Colonic mucosa (tissue), 4 donors: ENCODE data around the gene KCNH4. TPM values are rescaled to one million over a fixed set of nuclear protein-coding genes. Genes with fewer than 3 reads are reported as not detected.

Experiments used
- DNase-seq: peaks from one replicate; pipeline ENCODE4 v3.0.0-alpha.2; 2020
- H3K27ac ChIP-seq: fragments of 200-600 bp; one replicate; pipeline ENCODE4 v1.8.0; 2021
- H3K27me3 ChIP-seq: fragments of 200-600 bp; one replicate; pipeline ENCODE4 v1.8.0; 2021
- H3K36me3 ChIP-seq: fragments of 200-600 bp; one replicate; pipeline ENCODE4 v1.8.0; 2021
- H3K4me1 ChIP-seq: fragments of 200-600 bp; one replicate; pipeline ENCODE4 v1.8.0; 2021; ENCODE audit warnings: mild to moderate bottlenecking
- H3K4me3 ChIP-seq: fragments of 200-600 bp; one replicate; pipeline ENCODE4 v1.8.0; 2021
- H3K9ac ChIP-seq, 2 donors: one replicate each; pipeline ENCODE4 v1.7.0; 2013; ENCODE audit warnings: control low read depth in 2 of 2, low read depth in 2 of 2, low read length in 2 of 2
- H3K9me3 ChIP-seq: fragments of 200-600 bp; one replicate; pipeline ENCODE4 v1.8.0; 2021
- CTCF ChIP-seq: fragments of 200-600 bp; IDR thresholded peaks from one replicate; pipeline ENCODE4 v1.8.0; 2022; ENCODE audit warnings: antibody characterized with exemption, mild to moderate bottlenecking
- intact Hi-C: fragments of 100-400 bp; cut with DNase I; formaldehyde crosslinking; loops from one replicate; pipeline ENCODE4 v1.14.1; 2022
- total RNA-seq, 2 donors: library from RNA; stranded (reverse); fragmentation: NEBNext Ultra II Directional in 1 of 2; extraction: Animal tissue kit (Norgen Biotek cat#: 25700) in 1 of 2; gene quantifications; one replicate each; pipeline ENCODE4 v1.2.1, GENCODE V29; 2021
- donor health status: healthy.
- donor health status: DM: no; HTN: no; CAD: no.
- donor health status: DM: no; HTN: no; CAD: no.

KCNH4 gene
- total RNA-seq, 2 donors from 2014 or later, result 0.07 TPM; not detected in 1

GRCh38 chr17:42131232-42131631 is 49.7 kb downstream of the KCNH4 start:
- H3K36me3 ChIP-seq, result peaks cover 16% of the 10 kb centered on the region
- H3K9me3 ChIP-seq, result no peaks in the 10 kb centered on the region
- DNase-seq, result no peak
- no peak for TF ChIP-seq CTCF
- no peaks in the 10 kb centered on the region for H3K27me3 ChIP-seq
- H3K27ac ChIP-seq, result no peak overlapping the region
- H3K4me1 ChIP-seq, result peaks cover 33% of the 10 kb centered on the region
- intact Hi-C loops, result no loop called here
- no peak overlapping the region for H3K4me3 ChIP-seq
- peak overlapping the region in 1 of 2 donors; percentile 8 for H3K9ac ChIP-seq

DNA sequence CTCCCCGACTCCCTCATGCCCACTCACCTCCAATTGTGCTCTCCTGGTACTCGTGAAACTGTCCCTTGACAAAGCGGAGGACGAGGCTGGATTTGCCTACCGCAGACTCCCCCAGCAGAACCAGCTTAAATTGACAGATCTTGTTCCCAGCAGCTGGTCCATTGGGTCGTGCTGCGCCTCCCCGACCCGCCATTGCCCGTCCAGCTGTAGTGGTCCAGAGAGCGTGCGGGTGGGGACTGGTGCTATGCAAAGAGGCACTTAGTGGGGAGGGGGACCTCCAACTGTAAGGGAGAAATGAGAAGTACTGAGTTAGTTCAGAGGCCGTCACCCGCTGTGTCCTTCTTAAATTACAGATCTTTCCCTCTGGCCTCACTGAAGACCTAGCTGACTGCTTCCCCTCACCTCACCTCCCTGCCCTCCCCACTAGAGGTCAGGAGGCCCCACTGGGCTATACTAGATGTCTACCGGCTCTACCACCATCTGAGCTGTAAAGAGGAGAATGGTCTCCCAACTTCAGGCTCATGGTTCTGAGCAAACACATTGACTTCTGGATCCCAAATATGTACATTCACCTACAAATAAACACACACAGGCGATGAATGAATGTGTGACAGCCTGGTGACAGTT is 50.5 kb downstream of the KCNH4 start:
- no peak for TF ChIP-seq CTCF
- Histone ChIP-seq H3K4me1 (peaks cover 31% of the 10 kb centered on the region), H3K27me3 (no peaks in the 10 kb centered on the region), H3K9ac (peak overlapping the region in 1 of 2 donors; percentile 56), H3K36me3 (peaks cover 16% of the 10 kb centered on the region), H3K9me3 (no peaks in the 10 kb centered on the region), H3K4me3 (no peak overlapping the region), H3K27ac (no peak overlapping the region)
- intact Hi-C loops, result no loop called here
- no peak for DNase-seq

- H3K9ac ChIP-seq, result no peak overlapping the region
Observed at GRCh38 chr17:42129109-42129837, 51.7 kb downstream of the KCNH4 start.

DNA sequence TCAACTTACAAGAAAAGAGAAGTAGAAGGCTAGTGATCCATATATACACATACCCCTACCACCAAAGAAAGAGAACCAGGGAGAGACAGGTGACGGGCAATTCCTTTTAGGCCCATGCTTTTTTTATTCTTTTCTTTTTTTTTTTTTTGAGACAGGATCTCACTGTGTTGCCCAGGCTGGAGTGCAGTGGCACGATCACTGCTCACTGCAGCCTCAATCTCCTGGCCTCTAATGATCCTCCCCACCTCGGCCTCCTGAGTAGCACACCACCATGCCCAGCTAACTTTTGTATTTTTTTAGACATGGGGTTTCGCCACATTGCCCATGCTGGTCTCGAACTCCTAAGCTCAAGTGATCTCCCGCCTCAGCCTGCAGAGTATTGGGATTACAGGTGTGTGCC is 53.5 kb downstream of the KCNH4 start:
- H3K36me3 ChIP-seq, result peaks cover 16% of the 10 kb centered on the region
- TF ChIP-seq CTCF, result no peak
- intact Hi-C loops, result no loop called here

More at GRCh38 chr17:42129109-42129837, 51.7 kb downstream of the KCNH4 start:
- Histone ChIP-seq H3K9me3 (no peaks in the 10 kb centered on the region), H3K27ac (no peak overlapping the region), H3K4me1 (peaks cover 22% of the 10 kb centered on the region), H3K36me3 (peaks cover 16% of the 10 kb centered on the region), H3K4me3 (no peak overlapping the region), H3K27me3 (no peaks in the 10 kb centered on the region)
- TF ChIP-seq CTCF, result no peak
- intact Hi-C loops, result no loop called here
- no peak for DNase-seq

GRCh38 chr17:42126836-42127235 is 54.1 kb downstream of the KCNH4 start:
- Histone ChIP-seq H3K4me3 (no peak overlapping the region), H3K9me3 (no peaks in the 10 kb centered on the region), H3K27ac (no peak overlapping the region), H3K36me3 (peaks cover 16% of the 10 kb centered on the region), H3K4me1 (peaks cover 8% of the 10 kb centered on the region), H3K9ac (no peak overlapping the region), H3K27me3 (no peaks in the 10 kb centered on the region)
- intact Hi-C loops, result no loop called here
- TF ChIP-seq CTCF, result no peak
- no peak for DNase-seq

More for the DNA sequence above, 53.5 kb downstream of the KCNH4 start:
- Histone ChIP-seq H3K9ac (no peak overlapping the region), H3K27ac (no peak overlapping the region), H3K4me3 (no peak overlapping the region), H3K27me3 (no peaks in the 10 kb centered on the region), H3K9me3 (no peaks in the 10 kb centered on the region), H3K4me1 (peaks cover 9% of the 10 kb centered on the region)
- DNase-seq, result no peak
